ENCODE results near the gene SKIDA1. TPM values are rescaled to one million over a fixed set of nuclear protein-coding genes. Genes with fewer than 3 reads are reported as not detected.

The SKIDA1 gene
- total RNA-seq, 1 experiment from 2014 or later: 9.4 TPM

DNA sequence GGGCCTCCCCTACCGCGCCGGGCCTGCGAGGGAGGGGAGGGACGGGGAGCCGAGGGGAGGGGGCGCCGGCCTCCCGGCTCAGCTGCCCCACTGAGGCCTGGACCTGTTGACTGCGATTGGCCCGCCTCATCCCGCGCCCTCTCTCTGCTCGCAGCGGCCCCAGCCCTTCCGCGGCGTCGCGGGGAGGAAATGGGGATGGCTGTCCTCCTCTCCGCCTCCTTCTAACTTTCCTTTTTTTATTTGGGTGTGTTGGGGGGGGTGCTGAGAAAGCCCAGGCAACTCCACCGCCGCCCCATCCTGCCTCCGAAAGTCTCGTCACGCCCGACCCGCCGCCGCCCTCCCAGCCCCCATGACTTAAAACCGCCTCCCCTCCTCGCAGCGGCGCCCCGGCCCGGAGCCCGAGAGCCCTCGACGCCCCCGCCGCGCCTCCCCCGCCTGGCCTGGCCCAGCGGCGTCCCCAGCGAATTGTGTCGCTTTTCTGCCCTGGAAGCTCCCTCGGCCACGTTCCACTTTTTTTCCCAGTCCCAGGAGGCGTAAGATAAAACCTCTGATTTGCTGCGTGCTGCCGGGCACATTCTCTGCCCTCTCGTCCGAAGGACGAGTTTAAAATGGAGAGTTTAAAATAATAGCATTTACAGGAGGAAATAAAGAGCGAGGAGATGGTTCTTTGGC lies 842 bp upstream of the SKIDA1 start (continued):
- TF ChIP-seq ESRRA (CRISPR knock-in tag; IDR thresholded peaks at IDR 0.05; ENCODE audit: borderline replicate concordance) (no peak), ZNF121 (CRISPR knock-in tag; IDR thresholded peaks at IDR 0.05) (no peak), GRHL2 (CRISPR knock-in tag; IDR thresholded peaks at IDR 0.05; ENCODE audit: insufficient replicate concordance, severe bottlenecking) (no peak), SP1 (CRISPR knock-in tag; conservative IDR thresholded peaks at IDR 0.05) (peak; percentile 56; the same call in 1 of the 2 replicates), NFYB (CRISPR knock-in tag; conservative IDR thresholded peaks at IDR 0.05; ENCODE audit: low read depth) (0 out of 2 replicates have a peak, but pooled peaks have one; percentile 17), ZBTB21 (CRISPR knock-in tag; IDR thresholded peaks at IDR 0.05; ENCODE audit: borderline replicate concordance) (peak; percentile 24; the same call in 1 of the 2 replicates), PRRX2 (CRISPR knock-in tag; IDR thresholded peaks at IDR 0.05) (no peak), MYBL2 (CRISPR knock-in tag; IDR thresholded peaks at IDR 0.05) (no peak), TEAD4 (CRISPR knock-in tag; IDR thresholded peaks at IDR 0.05) (no peak), ZNF232 (CRISPR knock-in tag; IDR thresholded peaks at IDR 0.05) (no peak), TP53 (CRISPR knock-in tag; IDR thresholded peaks at IDR 0.05) (0 out of 2 replicates have a peak, but pooled peaks have one; percentile 67), ZNF396 (CRISPR knock-in tag; IDR thresholded peaks at IDR 0.05; ENCODE audit: borderline replicate concordance) (no peak), IRF2 (CRISPR knock-in tag; IDR thresholded peaks at IDR 0.05; ENCODE audit: borderline replicate concordance, low read depth) (no peak)
- TF ChIP-seq, protein P1, sequence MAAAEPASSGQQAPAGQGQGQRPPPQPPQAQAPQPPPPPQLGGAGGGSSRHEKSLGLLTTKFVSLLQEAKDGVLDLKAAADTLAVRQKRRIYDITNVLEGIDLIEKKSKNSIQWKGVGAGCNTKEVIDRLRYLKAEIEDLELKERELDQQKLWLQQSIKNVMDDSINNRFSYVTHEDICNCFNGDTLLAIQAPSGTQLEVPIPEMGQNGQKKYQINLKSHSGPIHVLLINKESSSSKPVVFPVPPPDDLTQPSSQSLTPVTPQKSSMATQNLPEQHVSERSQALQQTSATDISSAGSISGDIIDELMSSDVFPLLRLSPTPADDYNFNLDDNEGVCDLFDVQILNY (CRISPR knock-in tag; IDR thresholded peaks at IDR 0.05): no peak; the same call in 1 of the 2 replicates
- TF ChIP-seq, protein P2, sequence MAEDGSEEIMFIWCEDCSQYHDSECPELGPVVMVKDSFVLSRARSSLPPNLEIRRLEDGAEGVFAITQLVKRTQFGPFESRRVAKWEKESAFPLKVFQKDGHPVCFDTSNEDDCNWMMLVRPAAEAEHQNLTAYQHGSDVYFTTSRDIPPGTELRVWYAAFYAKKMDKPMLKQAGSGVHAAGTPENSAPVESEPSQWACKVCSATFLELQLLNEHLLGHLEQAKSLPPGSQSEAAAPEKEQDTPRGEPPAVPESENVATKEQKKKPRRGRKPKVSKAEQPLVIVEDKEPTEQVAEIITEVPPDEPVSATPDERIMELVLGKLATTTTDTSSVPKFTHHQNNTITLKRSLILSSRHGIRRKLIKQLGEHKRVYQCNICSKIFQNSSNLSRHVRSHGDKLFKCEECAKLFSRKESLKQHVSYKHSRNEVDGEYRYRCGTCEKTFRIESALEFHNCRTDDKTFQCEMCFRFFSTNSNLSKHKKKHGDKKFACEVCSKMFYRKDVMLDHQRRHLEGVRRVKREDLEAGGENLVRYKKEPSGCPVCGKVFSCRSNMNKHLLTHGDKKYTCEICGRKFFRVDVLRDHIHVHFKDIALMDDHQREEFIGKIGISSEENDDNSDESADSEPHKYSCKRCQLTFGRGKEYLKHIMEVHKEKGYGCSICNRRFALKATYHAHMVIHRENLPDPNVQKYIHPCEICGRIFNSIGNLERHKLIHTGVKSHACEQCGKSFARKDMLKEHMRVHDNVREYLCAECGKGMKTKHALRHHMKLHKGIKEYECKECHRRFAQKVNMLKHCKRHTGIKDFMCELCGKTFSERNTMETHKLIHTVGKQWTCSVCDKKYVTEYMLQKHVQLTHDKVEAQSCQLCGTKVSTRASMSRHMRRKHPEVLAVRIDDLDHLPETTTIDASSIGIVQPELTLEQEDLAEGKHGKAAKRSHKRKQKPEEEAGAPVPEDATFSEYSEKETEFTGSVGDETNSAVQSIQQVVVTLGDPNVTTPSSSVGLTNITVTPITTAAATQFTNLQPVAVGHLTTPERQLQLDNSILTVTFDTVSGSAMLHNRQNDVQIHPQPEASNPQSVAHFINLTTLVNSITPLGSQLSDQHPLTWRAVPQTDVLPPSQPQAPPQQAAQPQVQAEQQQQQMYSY (CRISPR knock-in tag; IDR thresholded peaks at IDR 0.05): no peak
- TF ChIP-seq, protein P3, sequence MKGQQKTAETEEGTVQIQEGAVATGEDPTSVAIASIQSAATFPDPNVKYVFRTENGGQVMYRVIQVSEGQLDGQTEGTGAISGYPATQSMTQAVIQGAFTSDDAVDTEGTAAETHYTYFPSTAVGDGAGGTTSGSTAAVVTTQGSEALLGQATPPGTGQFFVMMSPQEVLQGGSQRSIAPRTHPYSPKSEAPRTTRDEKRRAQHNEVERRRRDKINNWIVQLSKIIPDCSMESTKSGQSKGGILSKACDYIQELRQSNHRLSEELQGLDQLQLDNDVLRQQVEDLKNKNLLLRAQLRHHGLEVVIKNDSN (CRISPR knock-in tag; IDR thresholded peaks at IDR 0.05): 0 out of 2 replicates have a peak, but pooled peaks have one; percentile 9
- TF ChIP-seq, protein P4, sequence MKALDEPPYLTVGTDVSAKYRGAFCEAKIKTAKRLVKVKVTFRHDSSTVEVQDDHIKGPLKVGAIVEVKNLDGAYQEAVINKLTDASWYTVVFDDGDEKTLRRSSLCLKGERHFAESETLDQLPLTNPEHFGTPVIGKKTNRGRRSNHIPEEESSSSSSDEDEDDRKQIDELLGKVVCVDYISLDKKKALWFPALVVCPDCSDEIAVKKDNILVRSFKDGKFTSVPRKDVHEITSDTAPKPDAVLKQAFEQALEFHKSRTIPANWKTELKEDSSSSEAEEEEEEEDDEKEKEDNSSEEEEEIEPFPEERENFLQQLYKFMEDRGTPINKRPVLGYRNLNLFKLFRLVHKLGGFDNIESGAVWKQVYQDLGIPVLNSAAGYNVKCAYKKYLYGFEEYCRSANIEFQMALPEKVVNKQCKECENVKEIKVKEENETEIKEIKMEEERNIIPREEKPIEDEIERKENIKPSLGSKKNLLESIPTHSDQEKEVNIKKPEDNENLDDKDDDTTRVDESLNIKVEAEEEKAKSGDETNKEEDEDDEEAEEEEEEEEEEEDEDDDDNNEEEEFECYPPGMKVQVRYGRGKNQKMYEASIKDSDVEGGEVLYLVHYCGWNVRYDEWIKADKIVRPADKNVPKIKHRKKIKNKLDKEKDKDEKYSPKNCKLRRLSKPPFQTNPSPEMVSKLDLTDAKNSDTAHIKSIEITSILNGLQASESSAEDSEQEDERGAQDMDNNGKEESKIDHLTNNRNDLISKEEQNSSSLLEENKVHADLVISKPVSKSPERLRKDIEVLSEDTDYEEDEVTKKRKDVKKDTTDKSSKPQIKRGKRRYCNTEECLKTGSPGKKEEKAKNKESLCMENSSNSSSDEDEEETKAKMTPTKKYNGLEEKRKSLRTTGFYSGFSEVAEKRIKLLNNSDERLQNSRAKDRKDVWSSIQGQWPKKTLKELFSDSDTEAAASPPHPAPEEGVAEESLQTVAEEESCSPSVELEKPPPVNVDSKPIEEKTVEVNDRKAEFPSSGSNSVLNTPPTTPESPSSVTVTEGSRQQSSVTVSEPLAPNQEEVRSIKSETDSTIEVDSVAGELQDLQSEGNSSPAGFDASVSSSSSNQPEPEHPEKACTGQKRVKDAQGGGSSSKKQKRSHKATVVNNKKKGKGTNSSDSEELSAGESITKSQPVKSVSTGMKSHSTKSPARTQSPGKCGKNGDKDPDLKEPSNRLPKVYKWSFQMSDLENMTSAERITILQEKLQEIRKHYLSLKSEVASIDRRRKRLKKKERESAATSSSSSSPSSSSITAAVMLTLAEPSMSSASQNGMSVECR (CRISPR knock-in tag; IDR thresholded peaks at IDR 0.05; ENCODE audit: borderline replicate concordance): 0 out of 2 replicates have a peak, but pooled peaks have one; percentile 23
- TF ChIP-seq, protein P5, sequence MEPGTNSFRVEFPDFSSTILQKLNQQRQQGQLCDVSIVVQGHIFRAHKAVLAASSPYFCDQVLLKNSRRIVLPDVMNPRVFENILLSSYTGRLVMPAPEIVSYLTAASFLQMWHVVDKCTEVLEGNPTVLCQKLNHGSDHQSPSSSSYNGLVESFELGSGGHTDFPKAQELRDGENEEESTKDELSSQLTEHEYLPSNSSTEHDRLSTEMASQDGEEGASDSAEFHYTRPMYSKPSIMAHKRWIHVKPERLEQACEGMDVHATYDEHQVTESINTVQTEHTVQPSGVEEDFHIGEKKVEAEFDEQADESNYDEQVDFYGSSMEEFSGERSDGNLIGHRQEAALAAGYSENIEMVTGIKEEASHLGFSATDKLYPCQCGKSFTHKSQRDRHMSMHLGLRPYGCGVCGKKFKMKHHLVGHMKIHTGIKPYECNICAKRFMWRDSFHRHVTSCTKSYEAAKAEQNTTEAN (CRISPR knock-in tag; IDR thresholded peaks at IDR 0.05): peak; percentile 4; the same call in 1 of the 2 replicates
- TF ChIP-seq, protein P6, sequence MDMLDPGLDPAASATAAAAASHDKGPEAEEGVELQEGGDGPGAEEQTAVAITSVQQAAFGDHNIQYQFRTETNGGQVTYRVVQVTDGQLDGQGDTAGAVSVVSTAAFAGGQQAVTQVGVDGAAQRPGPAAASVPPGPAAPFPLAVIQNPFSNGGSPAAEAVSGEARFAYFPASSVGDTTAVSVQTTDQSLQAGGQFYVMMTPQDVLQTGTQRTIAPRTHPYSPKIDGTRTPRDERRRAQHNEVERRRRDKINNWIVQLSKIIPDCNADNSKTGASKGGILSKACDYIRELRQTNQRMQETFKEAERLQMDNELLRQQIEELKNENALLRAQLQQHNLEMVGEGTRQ (CRISPR knock-in tag; IDR thresholded peaks at IDR 0.05): no peak
- TF ChIP-seq, protein P7, sequence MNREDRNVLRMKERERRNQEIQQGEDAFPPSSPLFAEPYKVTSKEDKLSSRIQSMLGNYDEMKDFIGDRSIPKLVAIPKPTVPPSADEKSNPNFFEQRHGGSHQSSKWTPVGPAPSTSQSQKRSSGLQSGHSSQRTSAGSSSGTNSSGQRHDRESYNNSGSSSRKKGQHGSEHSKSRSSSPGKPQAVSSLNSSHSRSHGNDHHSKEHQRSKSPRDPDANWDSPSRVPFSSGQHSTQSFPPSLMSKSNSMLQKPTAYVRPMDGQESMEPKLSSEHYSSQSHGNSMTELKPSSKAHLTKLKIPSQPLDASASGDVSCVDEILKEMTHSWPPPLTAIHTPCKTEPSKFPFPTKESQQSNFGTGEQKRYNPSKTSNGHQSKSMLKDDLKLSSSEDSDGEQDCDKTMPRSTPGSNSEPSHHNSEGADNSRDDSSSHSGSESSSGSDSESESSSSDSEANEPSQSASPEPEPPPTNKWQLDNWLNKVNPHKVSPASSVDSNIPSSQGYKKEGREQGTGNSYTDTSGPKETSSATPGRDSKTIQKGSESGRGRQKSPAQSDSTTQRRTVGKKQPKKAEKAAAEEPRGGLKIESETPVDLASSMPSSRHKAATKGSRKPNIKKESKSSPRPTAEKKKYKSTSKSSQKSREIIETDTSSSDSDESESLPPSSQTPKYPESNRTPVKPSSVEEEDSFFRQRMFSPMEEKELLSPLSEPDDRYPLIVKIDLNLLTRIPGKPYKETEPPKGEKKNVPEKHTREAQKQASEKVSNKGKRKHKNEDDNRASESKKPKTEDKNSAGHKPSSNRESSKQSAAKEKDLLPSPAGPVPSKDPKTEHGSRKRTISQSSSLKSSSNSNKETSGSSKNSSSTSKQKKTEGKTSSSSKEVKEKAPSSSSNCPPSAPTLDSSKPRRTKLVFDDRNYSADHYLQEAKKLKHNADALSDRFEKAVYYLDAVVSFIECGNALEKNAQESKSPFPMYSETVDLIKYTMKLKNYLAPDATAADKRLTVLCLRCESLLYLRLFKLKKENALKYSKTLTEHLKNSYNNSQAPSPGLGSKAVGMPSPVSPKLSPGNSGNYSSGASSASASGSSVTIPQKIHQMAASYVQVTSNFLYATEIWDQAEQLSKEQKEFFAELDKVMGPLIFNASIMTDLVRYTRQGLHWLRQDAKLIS (CRISPR knock-in tag; IDR thresholded peaks at IDR 0.05; ENCODE audit: borderline replicate concordance): 0 out of 2 replicates have a peak, but pooled peaks have one; percentile 29
- TF ChIP-seq, protein P8, sequence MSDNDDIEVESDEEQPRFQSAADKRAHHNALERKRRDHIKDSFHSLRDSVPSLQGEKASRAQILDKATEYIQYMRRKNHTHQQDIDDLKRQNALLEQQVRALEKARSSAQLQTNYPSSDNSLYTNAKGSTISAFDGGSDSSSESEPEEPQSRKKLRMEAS (CRISPR knock-in tag; IDR thresholded peaks at IDR 0.05): 0 out of 2 replicates have a peak, but pooled peaks have one; percentile 39
